NCI-H1092 (cell line): Measurements from ENCODE around the gene FPGS.
A peak's percentile ranks its signal among the peaks of the same experiment; 100 is the strongest.
"Not testable (repeated sequence)": the region's sequence is repeated elsewhere in the genome, so short reads cannot be mapped to it uniquely, and the experiment has no call there.

Source experiments
- DNase-seq: peaks from one replicate; lab custom pipeline; 2025; lab: John Stamatoyannopoulos, UW

Gene FPGS, protein sequence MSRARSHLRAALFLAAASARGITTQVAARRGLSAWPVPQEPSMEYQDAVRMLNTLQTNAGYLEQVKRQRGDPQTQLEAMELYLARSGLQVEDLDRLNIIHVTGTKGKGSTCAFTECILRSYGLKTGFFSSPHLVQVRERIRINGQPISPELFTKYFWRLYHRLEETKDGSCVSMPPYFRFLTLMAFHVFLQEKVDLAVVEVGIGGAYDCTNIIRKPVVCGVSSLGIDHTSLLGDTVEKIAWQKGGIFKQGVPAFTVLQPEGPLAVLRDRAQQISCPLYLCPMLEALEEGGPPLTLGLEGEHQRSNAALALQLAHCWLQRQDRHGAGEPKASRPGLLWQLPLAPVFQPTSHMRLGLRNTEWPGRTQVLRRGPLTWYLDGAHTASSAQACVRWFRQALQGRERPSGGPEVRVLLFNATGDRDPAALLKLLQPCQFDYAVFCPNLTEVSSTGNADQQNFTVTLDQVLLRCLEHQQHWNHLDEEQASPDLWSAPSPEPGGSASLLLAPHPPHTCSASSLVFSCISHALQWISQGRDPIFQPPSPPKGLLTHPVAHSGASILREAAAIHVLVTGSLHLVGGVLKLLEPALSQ

DNA sequence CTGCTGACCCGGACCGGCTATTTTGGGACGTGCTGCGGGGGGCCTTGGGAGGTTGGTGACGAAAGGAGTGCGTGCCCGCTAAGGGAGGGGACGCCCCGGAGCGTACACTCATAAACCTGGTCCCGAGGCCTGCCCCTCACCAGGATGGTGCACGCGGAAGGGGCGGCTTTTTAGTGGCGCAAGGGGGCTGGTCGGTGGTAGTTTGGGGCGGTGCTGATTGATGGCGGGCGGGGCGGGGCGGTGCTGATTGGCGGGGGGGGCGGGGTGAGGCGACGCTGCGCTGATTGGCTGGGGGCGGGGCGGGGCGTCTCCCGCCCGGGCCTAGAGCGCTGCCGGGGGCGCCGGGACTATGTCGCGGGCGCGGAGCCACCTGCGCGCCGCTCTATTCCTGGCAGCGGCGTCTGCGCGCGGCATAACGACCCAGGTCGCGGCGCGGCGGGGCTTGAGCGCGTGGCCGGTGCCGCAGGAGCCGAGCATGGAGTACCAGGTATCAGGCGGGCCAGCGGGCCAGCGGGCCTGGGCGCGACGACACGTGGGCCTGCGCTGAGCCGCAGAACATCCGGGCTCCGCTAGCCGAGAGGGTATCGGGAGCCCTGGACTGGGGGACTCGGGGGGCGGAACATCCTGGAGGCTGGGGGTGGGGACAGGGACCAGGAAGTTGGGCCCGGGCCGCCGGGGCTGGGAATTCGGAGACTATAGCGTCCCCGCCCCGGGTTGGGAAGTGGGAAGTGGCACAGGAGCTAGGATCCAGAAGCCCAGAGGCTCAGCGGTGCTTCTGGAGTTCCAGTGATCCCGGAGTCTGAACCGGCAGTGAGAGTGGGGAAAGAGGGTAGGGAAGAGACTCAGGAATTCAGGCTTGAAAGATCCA is at the start of gene FPGS:
FPGS (plus strand) TSS at position 307 of the 868 bp plus-strand sequence; CDS start at position 350, 43 bp downstream.
- peak; percentile 87 for DNase-seq

DNA sequence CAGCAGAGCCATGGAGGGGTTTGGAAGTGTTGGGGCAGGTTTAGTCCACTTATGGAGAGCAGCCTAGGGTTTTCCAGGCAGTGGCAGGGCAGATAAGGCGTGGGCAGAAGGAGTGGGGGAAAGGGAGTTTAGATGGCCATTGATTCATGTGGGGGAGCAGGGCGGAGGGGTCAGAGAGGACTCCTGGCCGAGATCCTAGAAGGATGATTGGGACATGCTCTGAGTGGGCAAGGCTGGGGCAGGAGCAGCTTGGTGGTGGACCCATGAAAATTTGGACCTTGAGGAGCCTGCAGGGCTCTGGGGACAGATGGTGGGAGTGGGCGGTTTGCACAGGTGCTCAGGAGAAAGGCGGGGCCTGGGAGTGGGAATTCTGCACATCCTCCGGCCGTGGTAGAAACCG is 49.5 kb upstream of the FPGS start:
- DNase-seq, result no peak

DNA sequence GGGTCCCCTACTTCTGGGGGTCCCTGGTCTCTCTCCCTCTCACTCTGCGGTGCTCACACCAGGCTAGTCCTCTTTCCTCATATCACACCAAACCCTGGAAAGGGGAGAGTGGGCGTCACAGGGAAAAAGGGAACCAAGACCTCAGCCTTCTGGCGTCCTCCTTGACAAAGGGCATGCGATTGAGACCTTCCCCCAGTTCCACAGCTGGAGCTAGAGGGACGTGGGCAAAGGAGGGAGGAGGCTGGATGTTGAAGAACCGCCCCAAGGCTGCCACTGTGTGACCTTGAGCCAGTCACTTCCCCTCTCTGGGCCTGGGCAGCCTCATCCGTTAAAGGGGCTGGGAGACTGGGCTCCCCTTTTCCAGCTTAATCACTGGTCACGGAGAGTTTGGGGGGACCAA is 49.1 kb upstream of the FPGS start:
- no peak for DNase-seq

DNA sequence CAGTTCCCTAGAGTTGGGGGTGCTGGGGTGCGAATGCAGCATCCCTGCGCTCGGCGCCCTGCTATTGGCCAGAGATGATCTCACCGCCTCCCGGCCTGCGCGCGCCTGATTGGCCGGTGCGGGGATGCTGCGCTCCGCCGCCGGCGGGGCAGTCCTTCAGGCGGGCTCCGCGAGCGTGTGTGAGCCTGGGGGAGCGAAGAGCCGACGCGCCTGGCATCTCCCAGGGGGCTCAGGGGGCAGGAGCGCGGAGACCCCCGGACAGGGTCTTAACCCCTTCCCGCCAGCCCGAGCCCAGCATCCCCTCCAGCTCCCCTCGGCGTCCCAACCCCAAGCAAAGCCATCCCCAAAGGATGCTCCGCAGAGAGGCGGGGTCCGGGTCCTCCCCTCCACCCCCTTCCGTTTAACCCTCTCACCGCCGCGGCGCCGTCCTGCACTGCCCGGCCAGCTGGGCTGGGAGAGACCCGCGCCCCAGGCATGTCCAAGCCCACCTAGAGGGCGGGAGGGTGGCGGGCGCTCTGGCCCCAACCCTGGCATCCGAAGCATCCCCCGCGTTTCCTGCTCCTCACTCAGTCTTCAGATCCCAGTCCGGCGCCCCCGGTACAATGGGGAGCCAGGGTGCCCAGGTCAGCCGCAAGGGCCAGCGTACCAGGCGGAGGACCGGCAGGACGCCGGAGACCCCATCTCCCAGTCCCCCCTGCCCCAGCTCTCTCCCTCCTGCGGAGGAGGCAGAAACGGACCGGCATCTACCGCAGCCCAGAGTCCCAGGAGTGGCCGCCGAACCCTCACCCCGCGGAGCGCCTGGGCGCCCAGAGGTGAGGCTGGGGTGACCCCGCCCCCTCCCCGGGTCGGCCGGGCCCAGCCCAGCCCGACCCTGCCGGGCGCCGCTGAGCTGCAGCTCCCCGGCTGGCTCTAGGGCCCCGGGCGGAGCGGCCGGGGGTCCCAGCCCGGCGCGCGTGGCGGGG is 48.3 kb upstream of the FPGS start:
- no peak for DNase-seq

DNA sequence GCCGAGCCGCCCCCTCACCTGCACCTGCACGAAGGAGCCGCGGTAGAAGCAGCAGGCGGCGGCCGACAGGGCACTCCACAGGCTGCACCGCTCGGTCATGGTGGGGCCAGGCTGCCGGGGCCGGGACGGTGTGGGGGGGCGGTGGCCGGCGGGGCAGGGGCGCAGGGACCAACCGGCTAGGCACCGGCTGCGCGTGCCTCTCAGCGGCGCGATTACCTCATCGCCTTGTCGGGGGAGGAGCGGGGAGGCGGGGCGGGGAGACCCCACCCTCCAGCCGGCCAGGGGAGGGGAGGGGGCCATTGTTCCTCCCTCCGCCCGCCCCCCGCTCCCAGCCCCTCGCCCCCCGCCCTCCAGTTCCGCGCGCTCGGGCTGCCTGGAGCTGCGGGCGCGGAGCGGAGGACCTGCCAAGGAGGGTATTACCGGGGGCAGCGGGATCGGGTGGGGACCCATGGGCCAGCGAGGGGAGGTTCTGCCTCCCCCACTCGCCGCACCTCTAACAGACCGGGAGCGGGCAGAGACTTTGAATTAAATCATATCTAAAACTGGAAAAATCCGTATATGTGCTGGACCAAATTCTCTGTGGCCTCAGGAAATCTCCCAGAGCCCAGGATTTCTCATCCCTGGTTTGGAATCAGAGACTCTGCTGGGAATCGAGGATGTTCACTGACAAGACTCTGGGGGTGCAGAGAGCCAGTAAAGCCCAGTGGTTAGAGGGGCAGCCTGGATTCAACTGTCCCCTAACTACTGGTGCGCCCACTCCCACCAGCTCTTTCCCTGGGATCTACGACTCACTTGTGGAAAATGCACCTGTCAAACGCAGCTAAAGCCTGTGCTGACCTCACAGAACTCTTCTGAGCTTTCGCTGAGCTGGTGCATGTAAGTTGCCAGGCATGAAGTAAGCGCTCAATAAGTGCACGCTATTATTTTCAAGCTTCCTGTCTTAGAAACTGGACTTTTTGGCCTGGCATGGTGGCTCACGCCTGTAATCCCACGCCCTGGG is 47.3 kb upstream of the FPGS start:
- no peak for DNase-seq

DNA sequence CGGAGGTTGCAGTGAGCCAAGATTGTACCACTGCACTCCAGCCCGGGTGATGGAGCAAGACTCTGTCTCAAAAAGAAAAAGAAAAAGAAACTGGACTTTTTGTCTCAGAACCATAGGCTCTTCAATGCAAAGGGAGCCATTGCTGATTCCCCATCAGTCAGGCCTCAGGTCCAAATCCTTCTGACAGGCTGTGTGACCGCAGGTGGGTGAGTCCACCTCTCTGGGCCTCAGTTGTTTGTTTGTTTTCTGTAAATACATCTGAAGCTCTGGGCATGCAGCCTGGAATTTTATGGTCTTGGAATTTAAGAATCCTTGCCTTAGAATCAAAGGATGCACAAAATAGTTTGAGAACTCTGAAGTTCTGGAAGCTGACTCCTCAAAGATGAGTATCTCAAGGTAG is 46.4 kb upstream of the FPGS start:
- DNase-seq, result no peak

DNA sequence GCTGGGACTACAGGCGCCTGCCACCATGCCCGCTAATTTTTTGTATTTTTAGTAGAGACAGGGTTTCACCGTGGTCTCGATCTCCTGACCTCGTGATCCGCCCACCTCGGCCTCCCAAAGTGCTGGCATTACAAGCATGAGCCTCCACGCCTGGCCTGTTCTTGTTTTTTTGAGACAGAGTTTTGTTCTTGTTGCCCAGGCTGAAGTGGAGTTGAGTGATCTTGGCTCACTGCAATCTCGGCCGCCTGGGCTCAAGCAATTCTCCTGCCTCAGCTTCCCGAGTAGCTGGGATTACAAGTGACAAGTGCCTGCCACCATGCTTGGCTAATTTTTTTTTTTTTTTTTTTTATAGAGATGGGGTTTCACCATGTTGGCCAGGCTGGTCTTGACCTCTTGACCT is 45.9 kb upstream of the FPGS start:
- DNase-seq, result not testable (repeated sequence)

DNA sequence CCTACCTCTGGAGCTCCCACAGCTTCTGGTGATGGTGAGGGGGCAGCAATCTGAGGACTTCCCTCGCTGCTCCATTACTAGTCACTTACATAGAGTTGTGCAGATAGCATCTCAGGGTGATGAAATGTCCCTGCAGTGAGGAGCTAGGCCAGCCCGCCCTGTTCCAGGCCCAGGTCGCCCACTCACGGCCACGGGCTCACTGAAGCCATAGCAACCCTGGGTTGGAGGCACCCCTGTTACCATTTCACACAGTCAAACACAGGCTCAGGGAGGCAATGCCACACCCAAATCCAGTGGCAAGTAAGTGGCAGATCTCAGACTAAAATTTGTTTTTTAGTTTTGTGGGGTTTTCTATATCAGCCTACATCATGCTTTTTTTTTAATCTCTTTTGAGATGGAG is 43.8 kb upstream of the FPGS start:
- DNase-seq, result no peak

DNA sequence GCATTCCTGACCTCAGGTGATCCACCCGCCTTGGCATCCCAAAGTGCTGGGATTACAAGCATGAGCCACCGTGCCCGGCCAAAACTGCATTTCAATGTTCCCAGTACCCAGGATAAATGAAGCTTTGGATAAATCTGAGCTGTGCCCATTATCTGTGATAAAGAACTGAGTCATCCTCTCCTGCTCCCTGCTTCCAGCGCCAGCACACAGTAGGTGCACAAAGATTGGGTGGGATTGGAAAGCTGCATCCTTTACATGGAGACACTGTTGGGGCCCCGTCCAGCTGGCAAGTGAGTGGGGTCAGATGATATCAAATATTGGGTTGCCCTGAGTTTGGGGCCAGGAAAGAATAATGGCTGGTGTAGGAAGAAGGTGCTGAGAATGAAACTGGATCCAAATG is 41.6 kb upstream of the FPGS start:
- no peak for DNase-seq

DNA sequence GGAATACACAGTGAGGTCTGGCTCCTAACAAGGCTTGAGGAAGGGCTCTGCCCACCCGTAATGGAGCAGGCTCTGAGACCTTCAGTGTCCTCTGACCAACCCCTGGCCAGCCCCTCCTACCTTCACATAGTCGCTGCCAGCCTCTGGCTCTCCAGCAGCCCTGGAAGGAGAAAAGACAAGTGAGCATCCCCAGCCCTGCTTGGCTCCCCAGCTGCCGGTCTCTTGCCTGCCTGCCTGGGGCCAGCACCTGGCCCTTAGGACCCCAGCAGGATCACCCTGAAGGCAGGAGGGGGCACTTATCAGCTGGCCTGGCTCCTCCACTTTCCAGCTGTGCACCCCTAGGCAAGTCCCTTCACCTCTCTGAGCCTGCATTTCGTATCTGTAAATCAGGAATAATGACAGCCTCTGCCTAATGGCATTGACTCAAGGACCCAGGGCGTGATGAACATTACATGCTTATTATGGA is 41.2 kb upstream of the FPGS start:
- no peak for DNase-seq

DNA sequence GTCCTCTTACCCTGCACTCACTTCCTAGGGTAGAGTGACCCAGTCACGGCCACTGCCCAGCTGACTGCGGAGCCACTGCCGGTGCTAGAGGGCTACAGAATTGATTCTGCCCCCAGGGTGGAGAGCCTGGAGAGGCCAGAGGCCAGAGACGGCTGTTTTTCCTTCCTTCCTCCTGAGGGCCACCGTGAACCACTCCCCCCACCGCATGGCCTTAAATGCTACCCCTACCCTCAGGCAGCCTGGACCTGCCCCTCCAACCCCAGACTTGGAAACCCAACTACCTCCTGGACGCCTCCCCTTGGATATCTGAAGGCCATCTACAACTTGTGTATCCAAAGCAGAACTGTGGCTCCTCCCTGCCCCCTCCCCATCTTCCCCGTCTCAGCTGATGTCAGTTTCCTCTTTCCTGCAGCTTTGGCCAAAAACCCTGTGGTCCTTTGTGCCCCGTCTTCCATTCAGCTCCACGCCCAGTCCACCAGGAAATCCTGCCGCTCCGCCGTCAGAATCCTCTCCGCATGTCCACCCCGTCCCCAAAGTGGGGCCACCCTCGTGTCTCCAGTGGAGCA is 40.5 kb upstream of the FPGS start:
- DNase-seq, result no peak

DNA sequence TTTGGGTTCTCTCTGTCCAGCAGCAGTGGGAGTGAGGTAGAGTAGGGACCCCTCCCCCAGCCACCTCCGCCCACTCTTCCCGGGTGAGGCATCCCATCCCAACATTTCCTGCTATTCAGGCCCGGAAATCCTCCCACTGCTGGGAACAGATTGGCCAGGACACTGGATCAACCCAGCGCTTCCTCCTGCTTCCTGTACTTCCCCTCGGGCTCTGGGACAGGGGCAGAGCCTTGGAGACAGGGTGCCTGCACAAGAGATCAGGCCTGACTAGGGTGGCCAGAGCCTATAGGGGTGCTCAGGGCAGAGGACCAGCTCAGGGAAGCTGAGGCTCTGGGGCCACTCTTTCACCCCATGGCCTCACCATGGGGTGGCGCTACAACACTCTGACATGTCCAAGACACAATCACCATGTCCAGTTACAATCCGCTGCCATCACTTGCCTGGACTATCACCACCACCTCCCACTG is 38.7 kb upstream of the FPGS start:
- no peak for DNase-seq

DNA sequence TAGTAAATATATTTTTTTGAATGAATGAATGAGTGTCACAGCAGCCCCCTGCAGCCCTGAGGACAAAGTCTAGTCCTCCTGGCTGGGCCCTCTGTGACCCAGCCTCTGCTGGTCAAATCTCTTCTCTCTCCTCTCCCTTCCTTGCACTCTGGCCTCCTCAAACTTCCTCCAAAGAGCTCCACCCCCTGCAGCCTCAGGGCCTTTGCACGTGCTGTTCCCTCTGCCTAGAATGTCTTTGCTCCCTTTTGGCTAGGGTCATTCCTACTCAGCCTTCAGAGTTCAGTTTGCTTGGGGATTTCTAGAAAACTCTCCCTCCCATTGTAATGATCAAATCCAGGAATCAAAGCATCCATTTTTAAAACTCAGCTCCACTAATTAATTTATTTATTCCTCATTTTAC is 37.3 kb upstream of the FPGS start:
- no peak for DNase-seq

DNA sequence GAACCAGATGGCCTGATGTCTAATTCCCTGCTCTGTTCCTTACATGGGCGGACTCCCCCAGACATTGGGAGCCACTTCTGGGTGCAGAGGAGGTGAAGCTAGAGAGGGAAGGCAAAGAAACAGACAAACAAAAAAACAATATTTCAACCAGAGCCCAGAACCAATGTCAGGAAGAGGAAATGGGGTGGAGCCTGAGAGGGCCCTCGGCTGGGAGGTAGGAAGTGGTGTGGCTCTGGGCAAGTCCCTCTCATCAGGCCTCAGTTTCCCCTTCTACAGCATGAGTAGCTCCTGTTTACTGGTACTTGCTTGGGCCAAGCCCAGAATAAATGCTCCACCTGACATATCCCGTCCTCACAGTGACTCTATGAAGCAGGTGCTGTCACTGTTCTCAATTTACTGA is 35.3 kb upstream of the FPGS start:
- DNase-seq, result no peak

DNA sequence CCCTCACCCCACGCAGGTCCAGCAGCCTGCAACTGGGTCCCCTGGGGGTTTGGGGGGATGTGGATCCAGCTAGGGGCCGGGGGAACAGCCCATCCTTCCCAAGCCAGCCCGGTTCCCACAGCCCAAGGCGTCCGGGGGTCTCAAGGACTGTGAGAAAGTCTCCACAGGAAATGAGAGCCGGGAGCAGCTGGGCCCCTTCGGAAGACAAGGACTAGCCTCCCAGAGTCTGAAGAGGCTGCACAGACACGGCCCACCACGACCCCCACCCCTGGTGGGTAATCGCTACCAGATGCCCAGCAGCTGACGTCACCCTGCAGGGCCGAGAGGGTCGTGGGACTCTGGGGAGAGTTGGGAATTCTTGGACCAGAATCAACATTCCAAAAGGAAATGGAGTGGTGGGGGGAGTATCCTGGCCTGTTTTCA is 34.8 kb upstream of the FPGS start:
- DNase-seq, result no peak

DNA sequence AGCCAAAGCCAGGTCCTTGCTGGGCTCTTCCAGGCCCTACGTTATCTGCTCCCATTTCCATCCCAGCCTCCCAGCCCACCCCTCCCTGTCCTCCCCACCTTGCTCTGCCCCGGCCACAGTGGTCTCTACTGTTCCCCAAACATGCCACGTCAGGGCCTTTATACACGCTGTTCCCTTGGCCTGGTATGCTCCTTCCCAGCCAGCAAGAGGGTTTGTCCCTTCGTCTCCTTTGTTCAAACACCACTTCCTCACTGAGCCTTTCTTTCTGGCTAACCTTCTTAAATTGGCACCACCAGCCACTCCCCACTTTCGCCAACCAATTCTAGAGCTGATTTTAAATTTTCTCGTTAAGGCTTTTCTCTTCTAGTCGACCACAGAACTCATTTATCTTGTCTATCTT is 34.0 kb upstream of the FPGS start:
- no peak for DNase-seq

DNA sequence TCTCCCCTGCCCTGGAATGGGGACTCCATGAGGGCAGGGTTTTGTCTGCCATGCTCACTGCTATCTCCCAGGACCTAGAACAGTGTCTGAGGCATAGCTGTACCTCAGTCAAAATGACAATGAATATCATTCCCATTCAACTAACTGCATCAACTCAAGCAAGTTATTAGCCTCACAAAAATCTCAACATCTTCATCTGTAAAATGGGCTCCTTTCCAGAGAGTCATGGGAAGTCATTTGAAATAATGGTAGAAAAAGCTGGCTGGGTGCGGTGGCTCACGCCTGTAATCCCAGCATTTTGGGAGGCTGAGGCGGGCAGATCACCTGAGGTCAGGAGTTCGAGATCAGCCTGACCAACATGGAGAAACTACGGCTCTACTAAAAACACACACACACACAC is 33.6 kb upstream of the FPGS start:
- no peak for DNase-seq

DNA sequence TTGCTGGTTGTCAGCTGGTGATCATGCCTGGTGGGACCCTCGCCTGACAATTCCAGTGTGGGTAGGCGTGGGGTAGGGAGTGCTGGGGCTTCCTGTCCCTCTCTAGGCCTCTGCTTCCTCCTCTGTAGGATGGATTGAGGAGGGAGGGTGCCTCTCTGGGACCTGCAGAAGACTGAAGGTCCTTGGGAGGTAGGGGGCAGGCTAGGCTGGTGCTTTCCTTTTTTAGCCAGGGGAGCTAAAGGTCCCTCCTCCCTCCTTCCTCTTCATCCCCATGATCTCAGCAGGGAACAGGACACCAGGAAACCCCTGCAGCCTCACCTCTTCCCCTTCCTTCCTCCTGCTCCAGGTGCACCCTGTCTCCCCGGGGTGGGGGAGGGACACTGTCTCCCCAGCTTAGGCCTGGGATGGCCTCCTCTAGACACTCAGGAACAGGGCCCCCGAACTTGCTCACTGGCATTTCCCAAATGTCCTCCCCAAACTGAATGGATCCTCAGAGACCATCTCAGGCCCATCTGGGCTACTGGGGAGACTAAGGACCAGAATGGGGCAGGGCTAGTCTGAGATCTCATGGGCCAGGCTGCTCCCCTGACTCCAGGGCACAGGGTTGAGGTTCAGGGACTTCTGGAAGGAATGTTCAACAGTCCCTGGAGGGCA is 32.6 kb upstream of the FPGS start:
- DNase-seq, result no peak

DNA sequence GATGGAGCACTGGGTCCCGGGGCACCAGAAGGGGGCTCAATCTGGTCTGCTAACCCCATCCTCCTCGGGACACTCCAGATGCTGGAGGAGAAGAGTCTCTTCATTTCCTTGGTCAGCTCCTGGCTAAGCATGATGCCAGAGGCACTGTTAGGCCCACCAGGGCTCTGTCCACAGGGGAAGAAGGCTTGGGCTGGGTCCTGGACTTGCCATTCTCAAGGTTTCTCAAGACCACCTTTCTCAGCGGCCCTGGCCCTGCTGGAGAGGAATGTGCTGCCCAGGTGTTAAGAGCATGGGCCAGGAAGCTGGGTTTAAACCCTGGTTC is 32.1 kb upstream of the FPGS start:
- no peak for DNase-seq
